PC-3 (cell line): ENCODE data around the gene SPACA6. TPM values are rescaled to one million over a fixed set of nuclear protein-coding genes. Genes with fewer than 3 reads are reported as not detected.

Experiments
- ATAC-seq: fragments of 200-7000 bp; cut with Tn5 transposase; 2 replicates; pipeline ENCODE4 v1.9.1; 2020; ENCODE audit warnings: mild to moderate bottlenecking, moderate library complexity
- BruUV-seq: library from RNA; stranded (reverse); fragments of 400-500 nt; replicated peaks from 2 replicates; lab custom pipeline; 2021; lab: Mats Ljungman, UMichigan
- CTCF ChIA-PET: fragments of 300-600 bp; sonication (Branson Sonifier 250); formaldehyde crosslinking; loops from one replicate; lab custom pipeline; 2022; ENCODE audit warnings: antibody characterized with exemption; lab: Charles Lee
- POLR2A ChIA-PET: fragments of 300-600 bp; sonication (Branson Sonifier 250); formaldehyde crosslinking; loops from one replicate; lab custom pipeline; 2022; ENCODE audit warnings: antibody characterized with exemption; ENCODE audit not compliant: unreplicated experiment; lab: Charles Lee
- DNase-seq: peaks from one replicate; pipeline ENCODE4 v3.0.0-alpha.2; 2015
- H2AFZ ChIP-seq: fragments of 300-600 bp; sonication (generic); 2 replicates; pipeline ENCODE4 v1.6.0; 2016; ENCODE audit warnings: antibody characterized with exemption, low read length
- H3F3A ChIP-seq: fragments of 300-600 bp; sonication (generic); one replicate; pipeline ENCODE4 v1.6.0; 2017; ENCODE audit warnings: antibody characterized with exemption, low read length, control low read depth, mild to moderate bottlenecking; ENCODE audit not compliant: unreplicated experiment
- H3K27ac ChIP-seq: fragments of 300-600 bp; sonication (generic); 2 replicates; pipeline ENCODE4 v1.5.1; 2016; ENCODE audit warnings: mild to moderate bottlenecking, low read length
- H3K27me3 ChIP-seq: fragments of 300-600 bp; sonication (generic); 2 replicates; pipeline ENCODE4 v1.6.1; 2016; ENCODE audit warnings: low read length, mixed read lengths
- H3K36me3 ChIP-seq: fragments of 300-600 bp; sonication (generic); 2 replicates; pipeline ENCODE4 v1.6.1; 2016; ENCODE audit warnings: low read depth, mixed run types, low read length, mixed read lengths
- H3K4me1 ChIP-seq: fragments of 300-600 bp; sonication (generic); 2 replicates; pipeline ENCODE4 v1.5.1; 2016; ENCODE audit warnings: low read length; ENCODE audit not compliant: insufficient read depth
- H3K4me2 ChIP-seq: fragments of 300-600 bp; sonication (generic); 2 replicates; pipeline ENCODE4 v1.6.0; 2016; ENCODE audit warnings: low read length
- H3K4me3 ChIP-seq: fragments of 300-600 bp; sonication (generic); 2 replicates; pipeline ENCODE4 v1.5.1; 2016; ENCODE audit warnings: mild to moderate bottlenecking, low read length, mixed read lengths
- H3K79me2 ChIP-seq: fragments of 300-600 bp; sonication (generic); 2 replicates; pipeline ENCODE4 v1.6.1; 2017; ENCODE audit warnings: low read length, mixed read lengths
- H3K9ac ChIP-seq: fragments of 300-600 bp; sonication (generic); 2 replicates; pipeline ENCODE4 v1.6.0; 2016; ENCODE audit warnings: mild to moderate bottlenecking, low read length
- H3K9me2 ChIP-seq: fragments of 300-600 bp; sonication (generic); replicated peaks from 2 replicates; pipeline ENCODE4 v1.6.1; 2016; ENCODE audit warnings: mixed run types, low read length, mixed read lengths
- H3K9me3 ChIP-seq: fragments of 300-600 bp; sonication (generic); 2 replicates; pipeline ENCODE4 v1.6.1; 2016; ENCODE audit warnings: low read length, mixed read lengths
- H4K20me1 ChIP-seq: fragments of 300-600 bp; sonication (generic); 2 replicates; pipeline ENCODE4 v1.6.1; 2016; ENCODE audit warnings: low read length, mixed read lengths
- EZH2 ChIP-seq: fragments of 300-600 bp; sonication (generic); IDR thresholded peaks from one replicate; pipeline ENCODE4 v1.6.1; 2017; ENCODE audit warnings: antibody characterized with exemption, mild to moderate bottlenecking, low read length; ENCODE audit not compliant: unreplicated experiment
- EZH2phosphoT487 ChIP-seq: fragments of 300-600 bp; sonication (generic); IDR thresholded peaks from 2 replicates; pipeline ENCODE4 v1.6.1; 2018; ENCODE audit warnings: mild to moderate bottlenecking, antibody characterized with exemption, low read length, borderline replicate concordance
- intact Hi-C: fragments of 100-400 bp; cut with micrococcal nuclease; formaldehyde crosslinking; loops from 2 replicates; pipeline ENCODE4 v1.9.0; 2023
- total RNA-seq: library from RNA; depleted of rRNA; stranded (reverse); fragments of >200 nt; gene quantifications from 2 replicates; pipeline ENCODE4 v1.2.3, GENCODE V29; 2014
- TF ChIP-seq, protein P1 (sequence below): fragments of 300-600 bp; sonication (generic); conservative IDR thresholded peaks from 2 replicates; pipeline ENCODE4 v1.5.1; 2017; ENCODE audit warnings: antibody characterized with exemption, low read depth, mild to moderate bottlenecking, low read length

The SPACA6 gene
- total RNA-seq, 1 experiment from 2014 or later, result 10.1 TPM

DNA sequence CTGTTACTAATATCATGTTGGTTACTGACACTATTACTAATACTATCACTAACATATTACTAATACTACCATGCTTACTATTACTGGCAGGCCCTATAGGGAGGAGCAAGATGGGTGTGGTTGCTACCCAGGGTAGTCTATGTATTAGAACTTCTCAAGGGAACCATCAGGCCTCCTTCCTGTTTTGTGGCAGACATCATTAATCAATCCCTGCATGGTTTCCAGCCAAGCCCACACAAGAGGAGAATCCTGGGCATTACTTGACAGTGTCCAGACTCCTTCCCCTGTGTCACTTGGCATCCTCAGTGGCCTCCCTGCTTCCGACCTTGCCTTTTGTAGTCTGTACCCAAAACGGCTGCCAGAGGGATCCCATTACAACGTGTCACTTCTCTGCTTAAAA, 21.7 kb downstream of the SPACA6 start:
- DNase-seq, result no peak
- H4K20me1 ChIP-seq, result no peaks in the 10 kb centered on the region
- H3K9me3 ChIP-seq, result no peaks in the 10 kb centered on the region
- H3K79me2 ChIP-seq, result no peaks in the 10 kb centered on the region
- intact Hi-C loops, result loop anchor here (5.0 kb wide), 1 partner anchor 522 kb away; no protein-coding TSS in a partner anchor
- H3F3A ChIP-seq, result no peaks in the 10 kb centered on the region
- no peak overlapping the region for H3K9ac ChIP-seq
- no peaks in the 10 kb centered on the region for H3K9me2 ChIP-seq
- H3K36me3 ChIP-seq, result no peaks in the 10 kb centered on the region
- TF ChIP-seq EZH2phosphoT487, result no peak
- TF ChIP-seq, protein P1, sequence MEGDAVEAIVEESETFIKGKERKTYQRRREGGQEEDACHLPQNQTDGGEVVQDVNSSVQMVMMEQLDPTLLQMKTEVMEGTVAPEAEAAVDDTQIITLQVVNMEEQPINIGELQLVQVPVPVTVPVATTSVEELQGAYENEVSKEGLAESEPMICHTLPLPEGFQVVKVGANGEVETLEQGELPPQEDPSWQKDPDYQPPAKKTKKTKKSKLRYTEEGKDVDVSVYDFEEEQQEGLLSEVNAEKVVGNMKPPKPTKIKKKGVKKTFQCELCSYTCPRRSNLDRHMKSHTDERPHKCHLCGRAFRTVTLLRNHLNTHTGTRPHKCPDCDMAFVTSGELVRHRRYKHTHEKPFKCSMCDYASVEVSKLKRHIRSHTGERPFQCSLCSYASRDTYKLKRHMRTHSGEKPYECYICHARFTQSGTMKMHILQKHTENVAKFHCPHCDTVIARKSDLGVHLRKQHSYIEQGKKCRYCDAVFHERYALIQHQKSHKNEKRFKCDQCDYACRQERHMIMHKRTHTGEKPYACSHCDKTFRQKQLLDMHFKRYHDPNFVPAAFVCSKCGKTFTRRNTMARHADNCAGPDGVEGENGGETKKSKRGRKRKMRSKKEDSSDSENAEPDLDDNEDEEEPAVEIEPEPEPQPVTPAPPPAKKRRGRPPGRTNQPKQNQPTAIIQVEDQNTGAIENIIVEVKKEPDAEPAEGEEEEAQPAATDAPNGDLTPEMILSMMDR, result no peak
- TF ChIP-seq EZH2, result no peak
- ChIA-PET CTCF (no interaction called here), POLR2A (no interaction called here)
- H3K27ac ChIP-seq, result no peak overlapping the region
- no peak overlapping the region for H3K4me2 ChIP-seq
- no peaks in the 10 kb centered on the region for H3K4me1 ChIP-seq
- no peak overlapping the region for H2AFZ ChIP-seq
- no peak for ATAC-seq
- no peak overlapping the region for H3K4me3 ChIP-seq
- peaks cover 3% of the 10 kb centered on the region; the same call in 1 of the 2 replicates for H3K27me3 ChIP-seq
- BruUV-seq, result no TSS peak

DNA sequence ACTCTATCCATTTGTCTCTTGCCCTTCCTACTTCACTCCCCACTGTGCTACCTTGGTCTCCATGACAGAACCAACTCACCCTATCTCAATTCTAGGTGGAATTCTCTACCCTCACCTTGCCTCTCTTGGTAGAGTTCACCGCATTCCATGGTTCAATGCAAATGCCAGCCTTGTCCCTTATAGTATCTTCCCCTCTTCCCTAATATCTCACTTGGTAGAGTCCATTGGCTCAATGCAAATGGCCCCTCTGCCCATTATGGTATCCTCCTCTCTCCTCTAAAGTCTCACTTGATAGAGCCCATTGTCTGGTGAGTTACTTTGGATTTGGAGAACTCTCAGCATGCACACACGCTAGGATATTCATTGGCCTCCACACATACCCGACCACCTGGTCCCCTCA, 22.7 kb downstream of the SPACA6 start:
- ChIA-PET CTCF (no interaction called here), POLR2A (no interaction called here)
- ATAC-seq (no peak), DNase-seq (no peak)
- H3K36me3 ChIP-seq, result no peaks in the 10 kb centered on the region
- H3K9ac ChIP-seq, result no peak overlapping the region
- H3K9me2 ChIP-seq, result no peaks in the 10 kb centered on the region
- H3K4me3 ChIP-seq, result no peak overlapping the region
- TF ChIP-seq EZH2phosphoT487 (no peak), EZH2 (no peak)
- TF ChIP-seq, protein P1, result no peak
- H3K27ac ChIP-seq, result no peak overlapping the region
- no peaks in the 10 kb centered on the region for H3K79me2 ChIP-seq
- H3K4me1 ChIP-seq, result no peaks in the 10 kb centered on the region
- H3K9me3 ChIP-seq, result no peaks in the 10 kb centered on the region
- intact Hi-C loops, result no loop called here
- BruUV-seq, result no TSS peak
- H3K4me2 ChIP-seq, result no peak overlapping the region
- H2AFZ ChIP-seq, result no peak overlapping the region
- H3F3A ChIP-seq, result no peaks in the 10 kb centered on the region
- H3K27me3 ChIP-seq, result peaks cover 3% of the 10 kb centered on the region; the same call in 1 of the 2 replicates
- no peaks in the 10 kb centered on the region for H4K20me1 ChIP-seq

DNA sequence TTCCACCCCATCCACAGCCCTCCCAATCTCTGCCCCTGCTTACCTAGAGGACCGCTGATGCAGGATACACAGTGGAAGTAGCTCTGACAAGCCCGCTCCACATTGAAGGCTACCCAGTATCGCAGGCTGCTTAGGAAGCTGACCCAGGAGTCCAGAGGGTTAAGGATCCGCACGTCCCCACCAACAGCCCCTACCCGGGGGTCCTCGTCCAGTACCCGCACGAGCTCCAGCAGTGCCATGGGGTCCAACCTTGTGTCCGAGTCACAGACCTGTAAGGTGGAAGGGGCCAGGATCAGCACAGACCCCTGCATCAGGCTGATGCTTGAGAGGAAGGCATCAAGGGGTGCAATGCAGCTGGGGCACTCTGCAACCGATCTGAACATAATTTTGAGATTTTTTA, 23.8 kb downstream of the SPACA6 start:
- intact Hi-C loops, result no loop called here
- H3K27me3 ChIP-seq, result peaks cover 8% of the 10 kb centered on the region; the same call in 1 of the 2 replicates
- H3K4me3 ChIP-seq, result no peak overlapping the region
- no peak for DNase-seq
- H3K4me1 ChIP-seq, result no peaks in the 10 kb centered on the region
- POLR2A ChIA-PET, result no interaction called here
- H2AFZ ChIP-seq, result no peak overlapping the region
- no peaks in the 10 kb centered on the region for H3K36me3 ChIP-seq
- BruUV-seq, result no TSS peak
- no peaks in the 10 kb centered on the region for H3F3A ChIP-seq
- no peaks in the 10 kb centered on the region for H3K9me3 ChIP-seq
- no peak overlapping the region for H3K4me2 ChIP-seq
- CTCF ChIA-PET, result no interaction called here
- no peak overlapping the region for H3K9ac ChIP-seq
- no peaks in the 10 kb centered on the region for H3K79me2 ChIP-seq
- no peak overlapping the region for H3K27ac ChIP-seq
- ATAC-seq, result no peak
- H4K20me1 ChIP-seq, result no peaks in the 10 kb centered on the region
- H3K9me2 ChIP-seq, result no peaks in the 10 kb centered on the region
- TF ChIP-seq, protein P1, result no peak
